ENCODE measurements around the gene CDCP2. TPM values are rescaled to one million over a fixed set of nuclear protein-coding genes. Genes with fewer than 3 reads are reported as not detected.
A peak's percentile ranks its signal among the peaks of the same experiment; 100 is the strongest.

CDCP2 gene
- total RNA-seq, 1 donor: not detected

DNA sequence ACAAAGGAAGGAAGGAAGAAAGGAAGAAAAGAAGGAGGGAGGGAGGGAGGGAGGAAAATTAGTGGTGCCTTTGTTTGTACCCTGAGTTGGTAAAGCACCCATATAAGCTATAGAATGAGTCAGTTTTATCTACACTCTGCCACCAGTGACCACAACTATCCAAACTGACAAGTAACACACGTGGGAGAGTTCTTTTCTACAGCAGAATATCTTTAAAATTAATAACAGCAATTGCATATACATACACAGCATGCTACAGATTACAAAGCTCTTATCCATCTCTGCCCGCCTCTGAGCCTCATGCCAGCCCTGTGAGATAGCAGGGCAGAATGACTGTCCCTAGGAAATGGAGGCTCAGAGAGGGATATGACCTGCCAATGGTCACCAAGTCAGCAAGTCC is 20.3 kb downstream of the CDCP2 start:
- no peak overlapping the region for H3K4me3 ChIP-seq (ENCODE audit: low read depth, low read length)
- no peak for DNase-seq (ENCODE audit: low read depth)
- TF ChIP-seq, protein P1, sequence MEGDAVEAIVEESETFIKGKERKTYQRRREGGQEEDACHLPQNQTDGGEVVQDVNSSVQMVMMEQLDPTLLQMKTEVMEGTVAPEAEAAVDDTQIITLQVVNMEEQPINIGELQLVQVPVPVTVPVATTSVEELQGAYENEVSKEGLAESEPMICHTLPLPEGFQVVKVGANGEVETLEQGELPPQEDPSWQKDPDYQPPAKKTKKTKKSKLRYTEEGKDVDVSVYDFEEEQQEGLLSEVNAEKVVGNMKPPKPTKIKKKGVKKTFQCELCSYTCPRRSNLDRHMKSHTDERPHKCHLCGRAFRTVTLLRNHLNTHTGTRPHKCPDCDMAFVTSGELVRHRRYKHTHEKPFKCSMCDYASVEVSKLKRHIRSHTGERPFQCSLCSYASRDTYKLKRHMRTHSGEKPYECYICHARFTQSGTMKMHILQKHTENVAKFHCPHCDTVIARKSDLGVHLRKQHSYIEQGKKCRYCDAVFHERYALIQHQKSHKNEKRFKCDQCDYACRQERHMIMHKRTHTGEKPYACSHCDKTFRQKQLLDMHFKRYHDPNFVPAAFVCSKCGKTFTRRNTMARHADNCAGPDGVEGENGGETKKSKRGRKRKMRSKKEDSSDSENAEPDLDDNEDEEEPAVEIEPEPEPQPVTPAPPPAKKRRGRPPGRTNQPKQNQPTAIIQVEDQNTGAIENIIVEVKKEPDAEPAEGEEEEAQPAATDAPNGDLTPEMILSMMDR (IDR thresholded peaks at IDR 0.05; ENCODE audit: insufficient read depth, low read depth, low read length): no peak

DNA sequence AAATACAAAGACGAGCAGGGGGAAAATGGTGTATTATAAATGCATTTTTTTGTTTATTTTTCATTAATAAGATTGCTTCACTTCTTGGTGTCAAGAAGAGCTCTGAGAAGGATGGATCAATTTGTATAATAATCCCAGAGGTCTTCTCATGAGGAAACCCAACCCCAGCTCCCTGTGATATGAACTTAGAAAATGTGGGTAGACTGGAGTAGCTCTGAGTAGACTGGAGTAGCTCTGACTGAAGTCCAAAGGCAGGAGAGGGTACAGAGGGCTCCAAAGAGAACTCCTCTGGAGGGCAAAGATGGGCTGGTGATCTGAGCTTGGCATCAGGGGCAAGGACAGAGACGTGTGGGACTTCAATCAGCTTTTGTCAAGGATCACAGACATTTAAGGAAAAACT is 21.4 kb downstream of the CDCP2 start:
- no peak overlapping the region for H3K4me3 ChIP-seq (ENCODE audit: low read depth, low read length)
- TF ChIP-seq, protein P1 (IDR thresholded peaks at IDR 0.05; ENCODE audit: insufficient read depth, low read depth, low read length): no peak
- no peak for DNase-seq (ENCODE audit: low read depth)

DNA sequence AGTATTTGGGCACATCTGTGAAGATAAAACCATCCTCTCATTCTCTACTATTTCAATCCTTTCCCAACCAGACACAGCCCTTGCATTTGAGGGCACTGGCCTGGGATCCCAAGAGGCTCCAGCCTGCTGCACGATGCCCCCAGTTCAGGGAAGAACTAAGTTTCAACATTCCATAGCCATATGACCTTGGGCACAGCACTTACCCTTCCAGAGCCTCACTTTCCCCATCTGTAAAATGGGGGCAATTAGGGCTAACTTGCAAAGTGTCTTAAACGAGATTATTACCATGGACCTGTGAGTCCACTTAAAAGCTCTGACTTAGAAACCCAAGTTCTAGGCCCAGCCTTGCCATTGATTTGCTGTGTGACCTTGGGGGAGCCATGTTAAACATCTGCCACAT is 22.9 kb downstream of the CDCP2 start:
- TF ChIP-seq, protein P1 (IDR thresholded peaks at IDR 0.05; ENCODE audit: insufficient read depth, low read depth, low read length): no peak
- DNase-seq (ENCODE audit: low read depth): no peak

DNA sequence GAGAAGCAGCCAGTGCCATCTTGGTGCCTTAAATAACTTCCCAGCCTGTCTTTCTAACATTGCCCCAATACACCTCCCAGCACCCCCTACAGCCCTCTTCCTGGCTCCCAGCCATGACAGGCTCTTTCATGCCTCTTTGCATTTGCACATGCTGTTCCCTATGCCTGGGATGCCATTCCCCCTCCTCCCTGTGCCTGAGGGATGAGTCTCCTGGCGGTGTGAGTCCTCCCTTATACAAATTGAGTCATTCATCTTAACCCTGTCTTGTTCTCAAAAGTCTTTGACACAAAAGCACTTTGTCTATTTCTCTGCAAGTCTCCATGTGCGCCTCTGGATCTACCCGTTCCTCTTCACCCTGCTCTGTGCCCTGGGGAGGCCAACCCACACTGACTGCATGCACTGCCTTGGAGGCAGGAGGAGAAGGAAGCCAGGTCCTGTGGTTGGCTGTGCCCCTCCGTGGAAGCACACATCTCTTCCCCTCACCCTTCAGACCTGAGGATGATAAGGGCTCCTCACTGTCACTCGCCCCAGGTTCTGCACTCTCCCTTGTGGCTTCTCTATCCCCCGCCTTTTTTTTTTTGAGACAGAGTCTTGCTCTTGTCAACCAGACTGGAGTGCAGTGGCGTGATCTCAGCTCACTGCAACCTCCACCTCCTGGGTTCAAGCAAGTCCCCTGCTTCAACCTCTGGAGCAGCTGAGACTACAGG is 25.1 kb downstream of the CDCP2 start:
- no peak for DNase-seq (ENCODE audit: low read depth)
- TF ChIP-seq, protein P1 (IDR thresholded peaks at IDR 0.05; ENCODE audit: insufficient read depth, low read depth, low read length): no peak
- H3K4me3 ChIP-seq (ENCODE audit: low read depth, low read length): no peak overlapping the region

More for the DNA sequence above, 22.9 kb downstream of the CDCP2 start:
- no peak overlapping the region for H3K4me3 ChIP-seq (ENCODE audit: low read depth, low read length)

DNA sequence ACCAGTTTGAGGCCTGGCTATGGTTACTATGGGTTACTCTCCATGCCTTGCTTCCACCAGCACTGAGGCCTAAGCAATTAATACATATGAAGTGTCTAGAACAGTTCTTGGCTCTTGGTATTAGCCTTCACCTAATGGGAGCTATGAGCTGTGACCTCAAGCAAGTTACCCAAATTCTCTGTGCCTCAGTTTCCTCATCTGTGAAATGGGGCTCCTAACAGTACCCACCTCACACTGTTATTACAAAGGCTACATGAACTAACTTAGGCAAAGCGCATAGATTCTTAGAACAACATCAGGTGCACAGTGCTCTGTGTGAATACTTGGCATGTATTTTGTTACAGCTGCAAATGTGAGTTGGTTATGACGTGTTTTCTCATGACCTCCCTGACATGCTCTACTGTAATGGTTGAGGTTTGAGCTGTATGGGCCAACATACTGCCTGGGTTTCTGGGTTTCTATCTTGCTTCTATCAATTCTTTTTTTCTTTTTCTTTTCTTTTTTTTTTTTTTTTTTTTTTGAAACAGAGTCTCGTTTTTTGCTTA is 26.5 kb downstream of the CDCP2 start:
- TF ChIP-seq, protein P1 (IDR thresholded peaks at IDR 0.05; ENCODE audit: insufficient read depth, low read depth, low read length): no peak
- DNase-seq (ENCODE audit: low read depth): peak; percentile 25
- no peak overlapping the region for H3K4me3 ChIP-seq (ENCODE audit: low read depth, low read length)

DNA sequence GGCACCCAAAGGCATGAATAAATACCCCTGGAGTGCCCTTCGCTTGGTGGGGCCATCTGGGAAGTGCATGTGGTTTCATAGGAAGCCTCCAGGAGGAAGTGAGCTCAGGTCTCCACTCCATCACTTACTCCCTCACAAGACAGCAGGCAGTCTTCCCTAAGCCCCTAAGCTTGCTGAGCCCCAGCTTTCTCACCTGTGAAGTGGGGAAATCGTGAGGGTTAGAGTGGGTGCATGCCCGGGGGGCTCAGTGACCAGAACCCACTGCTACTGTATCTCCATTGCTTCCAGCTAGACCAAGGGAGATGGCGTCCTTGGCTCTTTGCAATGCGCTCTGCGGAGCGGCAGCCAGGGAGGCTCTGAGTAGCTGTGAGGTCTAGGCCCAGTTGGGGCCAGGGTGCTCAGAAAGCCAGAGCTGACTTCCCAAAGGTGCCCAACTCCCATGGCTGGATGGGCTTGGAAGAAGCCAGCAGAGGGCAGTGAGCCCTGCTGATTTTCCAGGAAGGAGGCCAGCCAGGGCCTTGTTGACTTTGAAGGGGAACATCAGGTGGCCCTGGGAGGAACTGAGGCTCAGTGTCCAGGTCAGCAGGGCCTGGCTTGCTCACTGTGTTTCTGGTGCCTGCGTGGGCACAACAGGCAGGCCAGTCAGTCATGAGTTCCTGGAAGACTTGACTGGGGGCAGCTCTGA is 27.3 kb downstream of the CDCP2 start:
- DNase-seq (ENCODE audit: low read depth): peak; percentile 28
- H3K4me3 ChIP-seq (ENCODE audit: low read depth, low read length): no peak overlapping the region
- TF ChIP-seq, protein P1 (IDR thresholded peaks at IDR 0.05; ENCODE audit: insufficient read depth, low read depth, low read length): peak; percentile 44
